Activated B cell treated with CpG ODN at 0.5 μM for 24 hours (primary cell): Measurements from ENCODE around the gene MRC2. TPM values are rescaled to one million over a fixed set of nuclear protein-coding genes. Genes with fewer than 3 reads are reported as not detected.

Source experiments
- ATAC-seq: fragments of 200-7000 bp; cut with Tn5 transposase; one replicate; pipeline ENCODE4 v1.10.0; 2021; ENCODE audit warnings: low read depth, mild to moderate bottlenecking, moderate library complexity
- CTCF ChIA-PET: fragments of 350-600 bp; sonication (Branson Sonifier 250); formaldehyde crosslinking; loops from one replicate; lab custom pipeline; 2021; ENCODE audit warnings: antibody characterized with exemption; lab: Charles Lee
- POLR2A ChIA-PET: fragments of 350-600 bp; sonication (Branson Sonifier 250); formaldehyde crosslinking; loops from one replicate; lab custom pipeline; 2021; ENCODE audit warnings: antibody characterized with exemption; lab: Charles Lee
- DNase-seq: peaks from one replicate; pipeline ENCODE4 v3.0.0; 2022
- H3K27ac Mint-ChIP-seq: one replicate; pipeline ENCODE4 v1.8.0; 2020; ENCODE audit warnings: mixed read lengths
- H3K27me3 Mint-ChIP-seq: one replicate; pipeline ENCODE4 v1.8.0; 2021; ENCODE audit warnings: mixed read lengths
- H3K36me3 Mint-ChIP-seq: one replicate; pipeline ENCODE4 v1.8.0; 2021; ENCODE audit warnings: low read depth, mixed read lengths
- H3K4me1 Mint-ChIP-seq: one replicate; pipeline ENCODE4 v1.8.0; 2021; ENCODE audit warnings: mixed read lengths
- H3K4me3 Mint-ChIP-seq: one replicate; pipeline ENCODE4 v1.8.0; 2020; ENCODE audit warnings: mild to moderate bottlenecking, mixed read lengths
- H3K9me3 Mint-ChIP-seq: one replicate; pipeline ENCODE4 v1.8.0; 2020; ENCODE audit warnings: mixed read lengths
- intact Hi-C: fragments of 100-400 bp; cut with micrococcal nuclease; formaldehyde crosslinking; loops from one replicate; pipeline ENCODE4 v1.15.1; 2024
- total RNA-seq: library from RNA; stranded (reverse); gene quantifications from 2 replicates; pipeline ENCODE4 v1.2.3, GENCODE V29; 2022
- TF ChIP-seq, protein P1 (sequence below): fragments of 200-600 bp; IDR thresholded peaks from one replicate; pipeline ENCODE4 v1.8.0; 2022; ENCODE audit warnings: antibody characterized with exemption, mild to moderate bottlenecking

Gene MRC2
- total RNA-seq, 1 donor from 2014 or later = 0.11 TPM

DNA sequence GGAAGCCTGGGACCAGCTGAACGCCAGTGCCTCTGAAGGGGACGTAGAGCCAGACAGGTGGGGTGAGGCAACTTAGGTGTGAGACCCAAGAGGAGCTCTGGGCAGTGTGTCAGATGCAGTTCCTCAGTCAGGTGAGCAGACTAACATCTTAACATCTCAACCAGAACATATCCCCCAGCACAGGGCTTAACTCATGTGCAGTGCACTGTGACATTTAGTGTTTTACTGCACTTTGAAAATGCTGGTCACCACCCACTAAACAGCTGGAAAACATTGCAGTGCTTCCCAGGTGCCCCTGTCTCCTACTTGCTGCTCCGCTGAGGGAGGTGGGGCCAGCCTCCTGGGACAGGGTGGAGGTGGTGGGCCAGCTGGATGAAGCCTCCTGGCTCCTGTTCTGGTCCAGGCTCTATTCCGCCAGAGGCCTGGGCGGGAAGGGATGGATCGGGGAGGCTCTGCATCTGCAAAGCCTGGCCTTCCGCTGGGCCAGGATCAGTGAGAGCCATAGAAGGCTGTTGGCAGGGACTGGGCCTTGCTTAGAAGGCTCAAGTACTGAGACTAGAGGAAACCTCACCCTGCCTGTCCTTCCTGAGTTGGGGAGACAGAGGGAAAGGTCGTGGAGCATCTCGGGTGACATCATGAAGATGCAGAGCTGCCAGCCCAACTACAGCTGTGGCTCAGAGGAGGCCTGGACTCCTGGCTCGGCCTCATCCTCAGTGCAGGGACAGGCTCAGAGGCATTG lies 7.9 kb upstream of the MRC2 start:
- Mint-ChIP-seq H3K27ac (no peak overlapping the region), H3K4me1 (no peaks in the 10 kb centered on the region), H3K36me3 (peaks cover 27% of the 10 kb centered on the region), H3K4me3 (no peak overlapping the region), H3K27me3 (no peaks in the 10 kb centered on the region), H3K9me3 (no peaks in the 10 kb centered on the region)
- intact Hi-C loops = no loop called here
- ATAC-seq = no peak
- DNase-seq = no peak
- TF ChIP-seq, protein P1, sequence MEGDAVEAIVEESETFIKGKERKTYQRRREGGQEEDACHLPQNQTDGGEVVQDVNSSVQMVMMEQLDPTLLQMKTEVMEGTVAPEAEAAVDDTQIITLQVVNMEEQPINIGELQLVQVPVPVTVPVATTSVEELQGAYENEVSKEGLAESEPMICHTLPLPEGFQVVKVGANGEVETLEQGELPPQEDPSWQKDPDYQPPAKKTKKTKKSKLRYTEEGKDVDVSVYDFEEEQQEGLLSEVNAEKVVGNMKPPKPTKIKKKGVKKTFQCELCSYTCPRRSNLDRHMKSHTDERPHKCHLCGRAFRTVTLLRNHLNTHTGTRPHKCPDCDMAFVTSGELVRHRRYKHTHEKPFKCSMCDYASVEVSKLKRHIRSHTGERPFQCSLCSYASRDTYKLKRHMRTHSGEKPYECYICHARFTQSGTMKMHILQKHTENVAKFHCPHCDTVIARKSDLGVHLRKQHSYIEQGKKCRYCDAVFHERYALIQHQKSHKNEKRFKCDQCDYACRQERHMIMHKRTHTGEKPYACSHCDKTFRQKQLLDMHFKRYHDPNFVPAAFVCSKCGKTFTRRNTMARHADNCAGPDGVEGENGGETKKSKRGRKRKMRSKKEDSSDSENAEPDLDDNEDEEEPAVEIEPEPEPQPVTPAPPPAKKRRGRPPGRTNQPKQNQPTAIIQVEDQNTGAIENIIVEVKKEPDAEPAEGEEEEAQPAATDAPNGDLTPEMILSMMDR = no peak
- ChIA-PET POLR2A (no interaction called here), CTCF (no interaction called here)

DNA sequence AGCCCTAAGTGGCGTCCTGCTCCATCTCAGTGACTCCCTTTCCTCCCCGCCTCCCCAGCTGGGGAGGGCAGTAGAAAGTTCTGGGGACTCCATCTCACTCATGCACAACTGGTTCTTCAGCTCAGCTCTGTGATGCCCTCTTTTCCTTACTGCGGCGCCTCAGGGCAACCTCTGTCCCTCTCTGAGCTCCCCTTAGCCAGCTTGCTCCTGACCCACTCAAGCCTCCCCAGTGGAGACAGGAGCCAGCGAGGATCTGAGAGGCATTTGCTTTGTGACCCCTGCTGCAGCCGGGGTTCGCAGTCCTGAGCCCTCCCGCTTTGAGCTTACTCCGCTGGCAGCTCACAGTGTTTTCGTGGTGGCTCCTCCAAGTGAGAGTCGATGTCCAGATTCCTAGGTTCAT lies 6.2 kb upstream of the MRC2 start:
- TF ChIP-seq, protein P1 = no peak
- Mint-ChIP-seq H3K4me1 (peaks cover 2% of the 10 kb centered on the region), H3K27ac (no peak overlapping the region), H3K27me3 (peaks cover 1% of the 10 kb centered on the region), H3K36me3 (peaks cover 11% of the 10 kb centered on the region), H3K4me3 (no peak overlapping the region), H3K9me3 (no peaks in the 10 kb centered on the region)
- ATAC-seq (no peak), DNase-seq (no peak)
- ChIA-PET CTCF (no interaction called here), POLR2A (interaction anchor here (0.5 kb wide), 1 partner anchor 1121 kb away, joined by 9 read pairs; no protein-coding TSS in a partner anchor)
- intact Hi-C loops = no loop called here

DNA sequence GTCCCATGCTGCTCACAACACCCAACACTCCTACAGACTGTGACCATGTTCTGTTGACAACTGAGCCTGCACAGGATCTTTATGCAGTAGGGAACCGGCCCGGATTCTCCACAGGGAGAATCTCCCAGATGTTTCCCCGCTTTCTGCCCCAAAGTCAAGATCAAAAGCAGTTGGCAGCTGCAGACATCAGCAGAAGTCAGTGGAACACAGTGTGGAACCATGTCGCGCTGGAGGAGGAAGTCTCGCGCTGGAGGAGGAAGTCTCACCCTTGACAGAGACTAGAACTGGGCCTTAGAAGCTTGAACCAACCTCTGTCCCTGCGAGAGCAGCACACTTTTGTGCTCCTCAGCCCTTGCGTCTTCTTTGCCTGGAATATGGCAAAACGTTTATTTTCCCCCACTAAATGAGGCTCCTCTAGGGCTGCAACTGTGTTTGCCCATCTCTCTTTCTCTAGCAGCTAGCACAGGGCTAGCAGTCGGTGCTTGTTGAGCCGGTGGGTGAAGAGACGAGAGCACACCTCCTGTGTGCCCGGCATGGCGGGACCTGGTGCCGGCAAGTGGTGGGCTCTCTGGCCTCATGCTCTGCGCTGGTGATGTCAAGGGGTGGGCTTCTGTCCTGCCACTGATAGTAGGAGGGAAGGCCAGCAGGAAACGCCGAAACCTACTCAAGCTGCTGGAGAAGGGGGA lies 2.1 kb upstream of the MRC2 start:
- peaks cover 13% of the 10 kb centered on the region for H3K4me1 Mint-ChIP-seq
- H3K9me3 Mint-ChIP-seq = no peaks in the 10 kb centered on the region
- H3K27me3 Mint-ChIP-seq = peaks cover 12% of the 10 kb centered on the region
- H3K36me3 Mint-ChIP-seq = no peaks in the 10 kb centered on the region
- H3K27ac Mint-ChIP-seq = no peak overlapping the region
- ATAC-seq (no peak), DNase-seq (no peak)
- TF ChIP-seq, protein P1 = no peak
- ChIA-PET CTCF (no interaction called here), POLR2A (no interaction called here)
- H3K4me3 Mint-ChIP-seq = no peak overlapping the region
- intact Hi-C loops = no loop called here

DNA sequence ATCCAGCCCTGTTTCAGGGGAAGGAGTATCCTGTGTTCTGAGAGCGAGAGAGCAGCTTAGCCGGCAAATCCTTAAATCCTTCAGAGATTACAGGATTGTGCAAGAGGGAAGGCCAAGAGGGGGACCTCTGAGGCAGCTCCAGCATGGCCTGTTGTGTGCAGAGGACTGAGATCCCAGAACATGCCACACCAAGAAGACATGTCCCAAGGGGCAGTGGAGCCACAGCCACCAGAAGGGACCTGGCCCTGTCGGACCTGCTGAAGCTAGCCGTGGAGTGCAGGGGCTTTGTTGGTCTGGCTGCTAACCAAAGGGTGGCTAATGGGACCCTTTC lies 1.6 kb upstream of the MRC2 start:
- Mint-ChIP-seq H3K27me3 (peaks cover 14% of the 10 kb centered on the region), H3K36me3 (no peaks in the 10 kb centered on the region), H3K4me3 (no peak overlapping the region), H3K9me3 (no peaks in the 10 kb centered on the region), H3K4me1 (peaks cover 13% of the 10 kb centered on the region), H3K27ac (no peak overlapping the region)
- DNase-seq (no peak), ATAC-seq (no peak)
- TF ChIP-seq, protein P1 = no peak
- CTCF ChIA-PET = no interaction called here
- intact Hi-C loops = no loop called here
- POLR2A ChIA-PET = no interaction called here

DNA sequence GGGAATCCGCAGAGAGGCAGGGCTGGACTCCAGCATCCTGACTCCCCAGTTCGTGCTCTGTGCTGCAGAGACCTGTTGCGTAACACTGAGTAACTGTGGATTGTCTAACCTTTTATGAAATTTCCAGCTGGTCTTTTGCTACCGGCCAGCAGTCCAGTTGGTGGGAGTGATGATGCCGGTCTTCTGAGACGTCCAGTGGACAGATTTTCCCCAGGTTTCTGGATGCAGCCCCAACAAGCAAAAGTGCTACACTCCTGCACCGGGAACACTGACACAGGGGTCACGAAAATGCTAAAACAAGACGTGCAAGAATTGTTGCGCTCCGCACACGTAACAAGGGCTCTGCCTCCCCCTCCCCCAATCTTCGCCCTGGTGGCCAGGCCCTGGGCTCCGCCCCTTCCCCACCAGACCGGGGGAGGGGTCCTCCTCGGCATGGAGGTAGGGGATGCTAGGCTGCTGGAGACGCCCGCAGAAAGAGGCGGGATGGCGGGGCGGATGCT lies 701 bp upstream of the MRC2 start:
- POLR2A ChIA-PET = no interaction called here

More for the DNA sequence above, 701 bp upstream of the MRC2 start:
- TF ChIP-seq, protein P1 = no peak
- CTCF ChIA-PET = no interaction called here
- Mint-ChIP-seq H3K4me3 (no peak overlapping the region), H3K9me3 (no peaks in the 10 kb centered on the region), H3K27ac (no peak overlapping the region), H3K36me3 (no peaks in the 10 kb centered on the region), H3K4me1 (peaks cover 13% of the 10 kb centered on the region), H3K27me3 (peaks cover 16% of the 10 kb centered on the region)
- DNase-seq (no peak), ATAC-seq (no peak)
- intact Hi-C loops = no loop called here
